Epidermal melanocyte (primary cell): ENCODE data around the gene AZI2.

Source experiments
- DNase-seq: peaks from one replicate; pipeline ENCODE4 v3.0.0; 2011; ENCODE audit warnings: low spot score; ENCODE audit not compliant: insufficient read length

The AZI2 gene

DNA sequence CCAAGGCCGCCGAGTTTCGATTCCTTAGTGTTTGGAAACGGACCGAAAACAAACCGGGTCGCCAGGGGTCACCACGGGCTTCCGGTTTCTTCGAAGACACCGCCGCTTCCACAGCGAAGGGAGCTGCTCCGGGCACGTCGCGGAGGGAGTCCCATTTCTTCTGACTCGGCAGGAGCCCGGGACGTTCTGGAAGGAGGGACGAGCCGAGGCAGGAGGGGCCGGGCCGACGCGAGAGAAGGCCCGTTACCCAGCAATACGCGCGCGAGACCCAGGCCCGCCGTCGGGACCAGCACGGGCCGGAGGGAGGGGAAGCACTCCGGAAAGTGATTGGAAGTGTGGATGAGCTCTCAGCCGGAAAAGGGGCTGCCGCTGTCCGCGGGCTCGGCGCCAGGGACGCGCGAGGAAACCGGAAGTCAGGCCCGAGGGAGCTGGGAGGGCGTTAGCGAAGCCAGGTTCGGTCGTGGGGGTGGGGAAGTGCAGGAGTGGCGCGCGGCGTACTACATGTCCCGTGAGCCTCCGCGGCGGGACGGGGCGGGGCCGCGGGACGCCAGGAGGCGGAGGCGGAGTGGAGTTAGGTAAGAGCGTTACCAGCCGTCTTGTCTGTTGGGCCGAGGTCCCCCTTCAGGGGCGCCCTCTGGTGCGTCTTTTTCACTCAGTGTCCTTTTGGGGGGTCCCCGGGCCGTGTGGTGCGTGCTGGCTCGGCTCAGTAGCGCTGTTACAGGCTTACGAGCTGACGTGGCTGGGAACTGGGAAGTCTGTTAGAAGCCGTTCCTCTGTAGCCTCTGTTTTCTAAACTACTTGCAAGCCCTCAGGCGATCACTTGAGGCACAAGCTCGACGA lies at the start of gene AZI2, which contains the start of gene ZCWPW2:
Gene AZI2, minus strand, starts transcription at position 196 of the 840 bp plus-strand sequence. CDS start 8,207 bp downstream, outside the sequence.
Gene ZCWPW2, plus strand, starts transcription at position 93 of the 840 bp plus-strand sequence. CDS start 64,348 bp downstream, outside the sequence.
- peak; percentile 40 for DNase-seq

- DNase-seq: no peak
These were observed 40.4 kb upstream of the AZI2 start for GRCh38 chr3:28388978-28389377.

DNA sequence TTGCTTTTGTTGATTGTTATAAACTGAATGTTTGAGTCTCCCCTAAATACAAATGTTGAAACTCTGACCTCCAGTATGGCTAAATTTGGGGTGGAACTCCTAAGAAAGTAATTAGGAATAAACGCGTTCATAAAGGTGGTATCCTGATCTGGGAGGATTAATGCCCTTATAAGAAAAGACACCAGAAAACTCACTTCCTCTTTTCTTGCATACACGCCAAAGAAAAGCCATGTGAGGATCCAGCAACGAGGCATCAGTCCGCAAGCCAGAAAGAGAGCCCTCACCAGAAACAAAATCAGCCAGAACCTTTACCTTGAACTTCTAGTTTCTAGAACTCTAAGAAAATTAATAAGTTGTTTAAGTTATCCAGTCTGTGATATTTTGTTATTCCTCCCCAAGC lies 37.4 kb upstream of the AZI2 start:
- no peak for DNase-seq

DNA sequence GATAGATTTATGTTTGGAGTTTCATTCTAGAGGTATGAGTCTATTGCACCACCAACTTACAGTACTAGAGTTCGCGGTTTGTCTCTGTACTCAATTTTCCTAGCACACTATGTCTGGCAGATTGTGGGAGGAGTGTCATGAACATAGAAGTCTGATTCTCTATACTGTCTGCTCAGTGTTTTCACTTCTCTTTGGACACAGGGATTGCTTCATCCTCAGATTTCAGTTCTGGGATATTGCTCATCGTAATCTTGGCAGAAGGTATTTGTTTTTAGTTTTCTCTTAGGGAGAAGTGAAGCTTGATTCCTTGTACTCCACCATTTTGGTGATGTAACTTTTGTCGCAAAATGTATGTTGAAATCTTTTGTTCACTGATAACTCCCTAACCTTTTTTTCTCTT lies 27.8 kb upstream of the AZI2 start:
- no peak for DNase-seq

DNA sequence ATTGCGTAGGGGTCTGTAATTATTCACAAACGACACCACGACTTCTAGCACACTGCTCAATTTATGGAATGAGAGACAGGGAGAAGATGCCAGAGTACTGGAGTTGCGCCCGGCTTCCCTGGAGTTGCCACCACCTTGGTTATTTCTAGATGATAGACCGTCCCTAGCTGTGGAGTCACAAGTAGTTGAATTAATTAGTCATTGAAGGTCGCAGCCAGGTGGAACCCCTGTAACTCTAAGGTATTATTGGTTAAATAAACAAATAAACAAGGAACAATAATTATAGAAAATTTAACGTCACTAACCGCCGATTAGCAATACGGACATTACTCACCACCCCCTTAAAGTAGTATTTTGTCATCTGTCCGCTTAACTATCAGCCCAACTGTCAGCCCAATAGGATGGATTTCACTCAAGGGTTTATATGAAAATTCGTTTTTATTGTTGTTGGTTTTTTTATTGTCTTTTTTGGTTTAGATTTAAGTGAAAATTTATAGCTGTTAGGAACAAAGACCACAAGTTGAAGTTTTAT lies 911 bp upstream of the AZI2 start:
- no peak for DNase-seq

DNA sequence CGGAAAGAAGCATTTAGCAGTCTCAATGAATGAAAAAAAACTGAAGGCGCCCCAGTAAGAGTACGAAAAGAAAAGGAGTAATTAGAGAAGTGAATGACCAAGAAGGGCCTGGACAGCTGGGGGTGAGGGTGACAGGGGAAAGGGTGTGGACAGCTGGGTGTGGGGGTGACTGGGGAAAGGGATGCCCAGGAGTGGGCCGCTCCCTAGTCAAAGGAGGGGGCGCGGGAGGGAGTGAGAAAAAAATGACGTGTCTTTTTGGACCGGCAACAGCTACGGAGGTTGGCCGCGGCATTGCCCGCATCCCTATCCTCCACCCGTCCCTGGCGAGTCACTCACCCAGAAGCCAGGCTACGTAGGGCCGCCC lies 377 bp downstream of the AZI2 start:
- no peak for DNase-seq

GRCh38 chr3:28347374-28348264 lies 1.0 kb downstream of the AZI2 start:
- DNase-seq: no peak

GRCh38 chr3:28345690-28346089 lies 2.9 kb downstream of the AZI2 start:
- no peak for DNase-seq

- DNase-seq: no peak
These were observed 5.5 kb downstream of the AZI2 start for GRCh38 chr3:28343144-28343543.

GRCh38 chr3:28337230-28337629 lies 11.4 kb downstream of the AZI2 start:
- DNase-seq: no peak

- DNase-seq: no peak
These were observed 13.4 kb downstream of the AZI2 start for GRCh38 chr3:28335246-28335645.

DNA sequence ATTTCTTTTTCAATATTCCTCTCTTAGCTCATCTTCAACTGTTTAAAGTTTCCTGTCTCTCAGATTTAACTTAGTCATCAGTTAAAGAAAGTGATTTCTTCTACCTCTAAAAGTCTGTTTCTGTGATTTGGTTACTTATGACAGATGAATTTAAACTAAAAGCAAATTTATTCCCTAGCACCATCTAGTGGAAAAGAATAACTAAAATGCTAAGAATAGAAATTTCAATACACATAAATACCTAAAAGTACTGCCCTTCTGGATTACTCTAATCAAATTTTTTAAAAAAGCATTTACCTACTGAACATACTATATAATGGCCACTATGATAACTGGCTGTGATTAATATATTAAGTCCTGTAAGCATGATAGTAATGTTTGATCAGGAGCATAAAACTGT lies 14.1 kb downstream of the AZI2 start:
- DNase-seq: no peak

- DNase-seq: no peak
These were observed 20.2 kb downstream of the AZI2 start for GRCh38 chr3:28328188-28329151.

DNA sequence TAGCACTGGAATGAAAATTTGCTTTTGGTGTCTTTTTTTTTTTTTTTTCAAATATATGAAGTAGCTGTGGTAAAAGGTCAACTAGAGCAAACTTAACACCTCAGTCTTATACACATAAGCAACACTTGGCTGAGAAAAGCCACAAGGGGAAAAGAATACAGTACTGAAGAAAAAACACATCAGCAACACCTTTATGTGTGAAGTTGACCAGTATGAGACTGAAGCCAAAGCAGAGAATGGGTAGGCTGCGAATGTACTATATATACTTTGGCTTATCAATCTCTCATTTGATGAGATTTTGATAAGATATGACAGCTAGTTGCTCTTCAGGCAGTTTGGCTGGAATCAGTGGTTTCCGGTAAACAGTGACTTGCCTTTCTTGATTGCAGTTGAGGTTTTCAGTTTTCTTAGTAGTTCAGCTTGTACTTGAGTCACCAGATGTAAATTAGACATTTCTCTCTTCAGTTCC lies 22.1 kb downstream of the AZI2 start:
- DNase-seq: no peak

- DNase-seq: no peak
These were observed 26.2 kb downstream of the AZI2 start for GRCh38 chr3:28322464-28322863.

GRCh38 chr3:28320981-28321380 lies 27.6 kb downstream of the AZI2 start:
- no peak for DNase-seq

DNA sequence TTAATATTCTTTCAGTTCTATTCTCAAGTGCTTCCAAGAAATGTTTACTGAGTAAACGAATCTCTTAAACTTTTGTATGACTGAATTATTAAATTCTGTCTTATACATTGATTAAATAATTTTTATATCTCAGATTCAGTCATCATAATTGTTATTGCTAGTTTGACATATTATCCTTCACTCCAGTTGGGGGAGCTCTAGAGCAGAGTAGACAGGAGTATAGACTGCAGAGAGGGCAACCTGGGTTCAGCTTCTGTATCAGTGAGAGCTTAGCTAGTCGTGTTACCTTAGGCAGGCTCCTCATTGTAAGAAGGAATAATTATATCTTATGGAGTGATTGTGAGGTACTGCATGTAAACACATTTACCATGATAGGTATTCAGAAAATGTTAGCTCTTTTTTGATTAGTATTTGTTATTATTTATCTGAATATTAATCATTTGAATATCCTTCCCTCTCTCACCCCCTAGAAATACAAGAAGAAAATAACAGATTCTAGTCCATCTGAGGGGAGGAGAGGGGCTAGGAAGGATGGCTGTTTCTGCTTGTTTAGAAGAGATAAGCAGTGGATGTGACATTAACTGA lies 31.1 kb downstream of the AZI2 start:
- DNase-seq: peak; percentile 19

DNA sequence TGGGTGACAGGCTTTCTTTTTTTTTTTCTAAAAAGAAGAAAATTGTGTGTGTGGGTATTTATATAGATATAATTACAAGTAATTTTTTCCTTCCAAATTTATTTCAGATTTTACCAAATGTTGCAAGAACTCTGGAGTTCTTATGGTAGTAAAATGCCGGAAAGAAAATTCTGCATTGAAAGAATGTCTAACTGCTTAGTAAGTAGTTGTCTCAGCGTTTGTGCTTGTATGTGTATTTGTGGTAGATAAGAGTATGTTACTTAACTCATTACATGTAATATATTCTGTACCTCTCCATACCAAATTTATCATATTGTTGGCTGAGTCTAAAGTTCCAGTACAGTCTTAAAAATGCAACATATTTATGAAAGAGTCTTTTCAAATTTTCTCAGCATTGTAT lies 32.4 kb downstream of the AZI2 start:
- DNase-seq: no peak

DNA sequence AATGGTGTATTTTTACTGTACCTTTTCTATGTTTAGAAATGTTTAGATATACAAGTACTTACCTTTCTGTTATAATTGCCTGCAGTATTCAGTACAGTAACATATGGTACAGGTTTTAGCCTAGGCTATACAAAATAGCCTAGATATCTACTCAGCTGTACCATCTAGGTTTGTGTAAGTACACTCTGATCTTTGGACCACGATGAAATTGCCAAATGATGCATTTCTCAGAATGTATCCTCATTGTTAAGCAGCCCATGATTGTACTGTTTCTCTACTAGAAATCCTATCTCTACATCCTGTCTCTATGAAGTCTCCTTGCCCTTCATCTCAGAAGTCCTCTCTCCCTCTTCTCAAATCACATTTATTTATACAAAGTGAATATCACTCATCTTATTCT lies 32.9 kb downstream of the AZI2 start:
- no peak for DNase-seq

GRCh38 chr3:28308196-28308595 lies 40.4 kb downstream of the AZI2 start:
- DNase-seq: no peak
